ENCODE results near the gene TSHB.

- TF ChIP-seq CTCF (IDR thresholded peaks at IDR 0.05; ENCODE audit: low read depth, low read length, poor library complexity, severe bottlenecking): no peak
- no peak for TF ChIP-seq EZH2phosphoT487 (IDR thresholded peaks at IDR 0.05; ENCODE audit: borderline replicate concordance, low read length)
These were observed 15.8 kb upstream of the TSHB start for GRCh38 chr1:115013792-115014191.

All from DOHH2 (cell line).